ENCODE results near the gene SH3PXD2B.

SH3PXD2B gene

GRCh38 chr5:172276214-172276613 is 178.1 kb downstream of the SH3PXD2B start:
- Histone ChIP-seq H3K4me3 (ENCODE audit: low read depth in 1 of 2, low read length in 2 of 2) (no peak overlapping the region), H3K4me2 (ENCODE audit: insufficient read depth, low read length) (no peak overlapping the region), H4K20me1 (ENCODE audit: insufficient read depth, low read length) (peaks cover 26% of the 10 kb centered on the region), H3K27me3 (ENCODE audit: insufficient read depth, low read length, poor library complexity) (no peaks in the 10 kb centered on the region), H2AFZ (ENCODE audit: low read depth, low read length) (no peak overlapping the region), H3K27ac (ENCODE audit: low read length) (no peak overlapping the region), H3K36me3 (ENCODE audit: insufficient read depth, low read length) (peaks cover 6% of the 10 kb centered on the region; the same call in 1 of the 2 replicates), H3K4me1 (ENCODE audit: insufficient read depth, low read length) (peaks cover 7% of the 10 kb centered on the region), H3K9me3 (ENCODE audit: insufficient read depth, low read length, severe bottlenecking) (no peaks in the 10 kb centered on the region), H3K9ac (ENCODE audit: low read depth, low read length) (no peak overlapping the region), H3K79me2 (ENCODE audit: insufficient read depth, low read length) (peaks cover 92% of the 10 kb centered on the region)
- ATAC-seq (ENCODE audit: insufficient read depth, low read depth): no peak
- no peak for TF ChIP-seq EZH2 (IDR thresholded peaks at IDR 0.05; ENCODE audit: borderline replicate concordance, low read depth, low read length, severe bottlenecking)
- TF ChIP-seq, protein P1, sequence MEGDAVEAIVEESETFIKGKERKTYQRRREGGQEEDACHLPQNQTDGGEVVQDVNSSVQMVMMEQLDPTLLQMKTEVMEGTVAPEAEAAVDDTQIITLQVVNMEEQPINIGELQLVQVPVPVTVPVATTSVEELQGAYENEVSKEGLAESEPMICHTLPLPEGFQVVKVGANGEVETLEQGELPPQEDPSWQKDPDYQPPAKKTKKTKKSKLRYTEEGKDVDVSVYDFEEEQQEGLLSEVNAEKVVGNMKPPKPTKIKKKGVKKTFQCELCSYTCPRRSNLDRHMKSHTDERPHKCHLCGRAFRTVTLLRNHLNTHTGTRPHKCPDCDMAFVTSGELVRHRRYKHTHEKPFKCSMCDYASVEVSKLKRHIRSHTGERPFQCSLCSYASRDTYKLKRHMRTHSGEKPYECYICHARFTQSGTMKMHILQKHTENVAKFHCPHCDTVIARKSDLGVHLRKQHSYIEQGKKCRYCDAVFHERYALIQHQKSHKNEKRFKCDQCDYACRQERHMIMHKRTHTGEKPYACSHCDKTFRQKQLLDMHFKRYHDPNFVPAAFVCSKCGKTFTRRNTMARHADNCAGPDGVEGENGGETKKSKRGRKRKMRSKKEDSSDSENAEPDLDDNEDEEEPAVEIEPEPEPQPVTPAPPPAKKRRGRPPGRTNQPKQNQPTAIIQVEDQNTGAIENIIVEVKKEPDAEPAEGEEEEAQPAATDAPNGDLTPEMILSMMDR (IDR thresholded peaks at IDR 0.05; ENCODE audit: borderline replicate concordance, extremely low read depth, low read length, poor library complexity, severe bottlenecking): no peak
- no peak for DNase-seq

Measured in DND-41 (cell line).